Lung (tissue), 12 donors: Measurements from ENCODE around the gene STAT5A. TPM values are rescaled to one million over a fixed set of nuclear protein-coding genes. Genes with fewer than 3 reads are reported as not detected.

Experiments used
- ATAC-seq: fragments of 200-7000 bp; cut with Tn5 transposase; one replicate; pipeline ENCODE4 v1.9.1; 2020; ENCODE audit warnings: moderate number of reproducible peaks; ENCODE audit not compliant: insufficient read depth, low FRiP score
- DNase-seq, 3 donors: peaks; one replicate each; pipeline ENCODE4 v3.0.0-alpha.2; 2013 to 2017
- H3K27ac ChIP-seq, 2 donors: one replicate each; pipeline ENCODE4 v1.5.1; 2013; ENCODE audit warnings: mild to moderate bottlenecking in 2 of 2, moderate library complexity in 2 of 2, control low read depth in 1 of 2, inconsistent platforms in 1 of 2, low read depth in 1 of 2, low read length in 1 of 2
- H3K27me3 ChIP-seq, 3 donors: one replicate each; pipeline ENCODE4 v1.5.1; 2013; ENCODE audit warnings: low read length in 2 of 3; ENCODE audit not compliant: control insufficient read depth in 3 of 3, insufficient read depth in 3 of 3
- H3K36me3 ChIP-seq, 4 donors: one replicate each; pipeline ENCODE4 v1.5.1; 2013; ENCODE audit warnings: low read length in 4 of 4, mild to moderate bottlenecking in 1 of 4, moderate library complexity in 1 of 4; ENCODE audit not compliant: control insufficient read depth in 4 of 4, insufficient read depth in 4 of 4
- H3K4me1 ChIP-seq, 5 donors: one replicate each; pipeline ENCODE4 v1.5.1; 2013; ENCODE audit warnings: low read length in 5 of 5, mild to moderate bottlenecking in 2 of 5, moderate library complexity in 1 of 5; ENCODE audit not compliant: control insufficient read depth in 5 of 5, insufficient read depth in 5 of 5
- H3K4me3 ChIP-seq: one replicate; pipeline ENCODE4 v1.5.1; 2013; ENCODE audit warnings: mild to moderate bottlenecking, control low read depth, moderate library complexity
- H3K9ac ChIP-seq, 2 donors: one replicate each; pipeline ENCODE4 v1.5.1; 2013; ENCODE audit warnings: low read length in 2 of 2, control low read depth in 1 of 2; ENCODE audit not compliant: insufficient read depth in 1 of 2
- H3K9me3 ChIP-seq, 4 donors: one replicate each; pipeline ENCODE4 v1.5.1; 2013; ENCODE audit warnings: low read length in 3 of 4, mild to moderate bottlenecking in 1 of 4, moderate library complexity in 1 of 4; ENCODE audit not compliant: control insufficient read depth in 4 of 4, insufficient read depth in 3 of 4
- WGBS, 2 donors: extraction: QIAGEN DNeasy Blood & Tissue Kit; methylation state at CpG; one replicate each; pipeline ENCODE4 v1.1.7; 2013; 5-methylcytosine and 5-hydroxymethylcytosine counted together
- polyA plus RNA-seq, 2 donors: library from polyadenylated mRNA; stranded (reverse); fragments of 200-250 nt; gene quantifications; one replicate each; pipeline ENCODE4 v1.2.1, GENCODE V29; 2013
- total RNA-seq, 2 donors: library from RNA; depleted of rRNA in 1 of 2; stranded (reverse); fragments of >200 nt in 1 of 2; gene quantifications; one replicate each; pipeline ENCODE4 v1.2.1, GENCODE V29; 2014 to 2021
- TF ChIP-seq, protein P1 (sequence below): IDR thresholded peaks from 2 replicates; pipeline ENCODE4 v1.5.1; 2012; ENCODE audit warnings: mild to moderate bottlenecking; ENCODE audit errors: control extremely low read depth, extremely low read depth
- donor health status: control.
- donor health status: control.
- donor health status: Bipolar disorder and iron deficiency.
- donor health status: healthy.
- donor health status: DM: yes; HTN: yes; CAD: no.

The STAT5A gene
- total and polyA plus RNA-seq, 4 donors = 16.4 to 52.0 (median 31.8) TPM

DNA sequence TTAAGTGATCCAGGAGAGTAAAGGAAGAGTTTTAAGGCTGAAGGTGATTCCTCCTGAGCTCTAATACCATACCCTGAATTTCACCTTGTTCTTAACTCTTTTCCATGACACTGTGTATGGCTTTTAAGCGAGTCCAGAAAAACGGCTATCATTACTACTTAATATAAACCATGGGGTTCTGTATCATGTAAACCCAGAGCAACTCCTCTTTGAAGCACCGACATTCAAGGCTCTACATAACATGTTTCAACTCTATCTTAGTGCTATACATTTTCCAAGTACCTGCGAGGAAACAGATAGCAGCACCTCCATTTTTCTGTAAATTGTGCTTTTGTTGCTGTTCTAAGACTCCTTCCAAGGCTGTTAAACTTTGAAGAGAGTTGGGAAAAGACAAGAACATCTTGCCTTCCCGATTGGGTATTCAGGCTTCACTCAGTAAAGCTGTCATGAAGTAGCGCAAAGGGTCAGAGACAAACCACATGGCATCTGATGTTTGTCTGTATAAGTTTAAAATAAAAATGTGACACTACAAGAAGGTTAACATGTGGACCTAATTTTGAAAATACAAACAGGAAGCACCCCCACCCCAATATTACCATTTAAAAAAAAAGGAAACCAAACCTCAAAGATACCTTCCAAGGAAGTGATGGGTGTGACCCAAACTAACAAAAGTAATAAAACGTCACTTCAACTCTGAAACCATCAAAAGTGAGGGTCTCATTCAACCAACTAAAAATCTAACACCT lies 16.0 kb upstream of the STAT5A start:
- no peaks in the 10 kb centered on the region for H3K36me3 ChIP-seq

DNA sequence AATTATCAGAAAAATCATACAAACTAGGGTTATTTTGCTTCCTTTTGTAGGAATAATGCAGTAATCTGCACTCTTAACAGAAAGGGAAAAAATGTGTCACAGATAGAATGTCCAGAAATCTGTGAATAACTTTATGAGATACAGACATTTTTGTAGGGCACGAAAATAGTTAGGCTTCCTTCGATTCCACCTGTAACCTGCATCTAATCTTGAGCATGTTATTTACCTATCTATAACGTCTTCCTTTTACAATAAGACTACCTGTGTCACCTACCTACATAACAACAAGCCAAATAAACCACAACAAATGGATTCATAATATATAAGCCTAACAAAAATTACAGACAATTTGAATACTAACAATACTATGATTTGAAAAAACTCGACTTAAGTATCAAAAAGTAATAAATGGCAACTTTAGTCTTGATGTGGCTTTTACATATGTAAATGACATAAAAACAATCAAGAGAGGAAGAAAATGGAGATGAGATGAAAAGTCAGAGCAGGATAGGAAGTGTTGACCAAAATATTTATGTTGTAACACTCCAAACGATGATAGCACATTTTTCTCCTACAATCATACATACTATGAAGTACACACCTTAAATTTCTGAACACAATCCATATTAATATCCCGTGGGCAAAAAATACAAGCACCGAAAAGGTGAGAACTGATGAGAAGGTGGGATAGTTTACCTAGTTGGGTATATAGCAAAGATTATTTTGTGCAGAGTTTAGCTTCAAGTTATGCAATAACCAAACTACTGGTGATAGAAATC lies 14.6 kb upstream of the STAT5A start:
- no peaks in the 10 kb centered on the region for H3K36me3 ChIP-seq
- H3K4me3 ChIP-seq = no peak overlapping the region
- TF ChIP-seq, protein P1, sequence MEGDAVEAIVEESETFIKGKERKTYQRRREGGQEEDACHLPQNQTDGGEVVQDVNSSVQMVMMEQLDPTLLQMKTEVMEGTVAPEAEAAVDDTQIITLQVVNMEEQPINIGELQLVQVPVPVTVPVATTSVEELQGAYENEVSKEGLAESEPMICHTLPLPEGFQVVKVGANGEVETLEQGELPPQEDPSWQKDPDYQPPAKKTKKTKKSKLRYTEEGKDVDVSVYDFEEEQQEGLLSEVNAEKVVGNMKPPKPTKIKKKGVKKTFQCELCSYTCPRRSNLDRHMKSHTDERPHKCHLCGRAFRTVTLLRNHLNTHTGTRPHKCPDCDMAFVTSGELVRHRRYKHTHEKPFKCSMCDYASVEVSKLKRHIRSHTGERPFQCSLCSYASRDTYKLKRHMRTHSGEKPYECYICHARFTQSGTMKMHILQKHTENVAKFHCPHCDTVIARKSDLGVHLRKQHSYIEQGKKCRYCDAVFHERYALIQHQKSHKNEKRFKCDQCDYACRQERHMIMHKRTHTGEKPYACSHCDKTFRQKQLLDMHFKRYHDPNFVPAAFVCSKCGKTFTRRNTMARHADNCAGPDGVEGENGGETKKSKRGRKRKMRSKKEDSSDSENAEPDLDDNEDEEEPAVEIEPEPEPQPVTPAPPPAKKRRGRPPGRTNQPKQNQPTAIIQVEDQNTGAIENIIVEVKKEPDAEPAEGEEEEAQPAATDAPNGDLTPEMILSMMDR = no peak
- ATAC-seq (no peak), DNase-seq (no peak)
- H3K9ac ChIP-seq = no peak overlapping the region
- no peaks in the 10 kb centered on the region for H3K9me3 ChIP-seq
- no peak overlapping the region for H3K27ac ChIP-seq
- H3K4me1 ChIP-seq = peaks cover 0 to 22% (median 14%) of the 10 kb centered on the region in 5 donors
- no peaks in the 10 kb centered on the region for H3K27me3 ChIP-seq
- 57 to 58% methylated on average over 7 of the region's 7 CpGs for WGBS, 2 donors

More for the DNA sequence above, 16.0 kb upstream of the STAT5A start:
- TF ChIP-seq, protein P1 = no peak
- Histone ChIP-seq H3K4me3 (no peak overlapping the region), H3K27ac (no peak overlapping the region), H3K4me1 (peaks cover 0 to 22% (median 15%) of the 10 kb centered on the region in 5 donors), H3K27me3 (no peaks in the 10 kb centered on the region), H3K9ac (no peak overlapping the region), H3K9me3 (no peaks in the 10 kb centered on the region)
- WGBS, 2 donors = 65 to 70% methylated on average over 7 of the region's 7 CpGs
- DNase-seq (no peak), ATAC-seq (no peak)

DNA sequence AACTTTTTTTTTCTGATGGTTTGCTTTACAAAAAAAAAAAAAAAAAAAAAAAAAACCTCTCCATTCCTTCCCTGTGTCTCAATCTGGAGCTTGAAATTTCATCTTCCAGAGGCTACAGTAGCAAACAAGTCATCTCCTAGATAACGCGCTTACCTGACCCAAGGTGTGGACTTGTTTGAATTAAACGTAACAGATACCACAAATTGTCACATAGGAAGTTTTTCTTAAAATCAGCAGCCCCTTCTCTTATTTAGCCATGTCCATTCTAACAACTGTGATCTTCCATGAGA lies 14.1 kb upstream of the STAT5A start:
- no peaks in the 10 kb centered on the region for H3K9me3 ChIP-seq
- H3K27me3 ChIP-seq = no peaks in the 10 kb centered on the region
- no peak overlapping the region for H3K9ac ChIP-seq
- DNase-seq = no peak
- no peaks in the 10 kb centered on the region for H3K36me3 ChIP-seq
- H3K27ac ChIP-seq = no peak overlapping the region
- no peak overlapping the region for H3K4me3 ChIP-seq
- H3K4me1 ChIP-seq = peaks cover 0 to 22% (median 14%) of the 10 kb centered on the region in 5 donors
- TF ChIP-seq, protein P1 = no peak
- ATAC-seq = no peak
- 60 to 79% methylated on average over 3 of the region's 3 CpGs for WGBS, 2 donors
